Measurements from ENCODE around the gene ODAPH.

- TF ChIP-seq POLR2AphosphoS5 (IDR thresholded peaks at IDR 0.05; ENCODE audit: borderline replicate concordance, low read depth, low read length) (no peak), EZH2 (IDR thresholded peaks at IDR 0.05) (no peak), FOXP2 (optimal IDR thresholded peaks at IDR 0.05; ENCODE audit: control extremely low read depth, extremely low read length, insufficient read depth) (no peak)
Measured at GRCh38 chr4:75542824-75543223, 13.0 kb upstream of the ODAPH start.

Measured in SK-N-MC (cell line).